IMR-90 (cell line): ENCODE results near the gene LUC7L. TPM values are rescaled to one million over a fixed set of nuclear protein-coding genes. Genes with fewer than 3 reads are reported as not detected.

Experiments used
- ATAC-seq: fragments of 200-7000 bp; cut with Tn5 transposase; 2 replicates; pipeline ENCODE4 v1.9.1; 2020; ENCODE audit warnings: low read depth, mild to moderate bottlenecking, moderate library complexity
- BruUV-seq: library from RNA; stranded (reverse); fragments of 400-500 nt; replicated peaks from 2 replicates; lab custom pipeline; 2021; lab: Mats Ljungman, UMichigan
- CTCF ChIA-PET: fragments of 300-600 bp; formaldehyde crosslinking; extraction: SDS; loops from one replicate; lab custom pipeline; 2021; ENCODE audit warnings: antibody characterized with exemption; lab: Yijun Ruan, JAX
- POLR2A ChIA-PET: fragments of 300-600 bp; sonication (Branson Sonifier 250); formaldehyde crosslinking; loops from one replicate; lab custom pipeline; 2022; ENCODE audit warnings: antibody characterized with exemption; ENCODE audit not compliant: unreplicated experiment; lab: Charles Lee
- DNase-seq: peaks from one replicate; pipeline ENCODE4 v3.0.0; 2013
- H2AFZ ChIP-seq: replicated peaks from 2 replicates; pipeline ENCODE3; 2013; ENCODE audit warnings: low read length, mild to moderate bottlenecking; ENCODE audit not compliant: poor library complexity
- H2AK5ac ChIP-seq: 2 replicates; pipeline ENCODE4 v1.6.1; 2013; ENCODE audit warnings: low read depth, low read length, inconsistent platforms
- H2AK9ac ChIP-seq: replicated peaks from 2 replicates; pipeline ENCODE3; 2013; ENCODE audit warnings: mild to moderate bottlenecking, low read depth, low read length, moderate library complexity; ENCODE audit not compliant: poor library complexity
- H2BK120ac ChIP-seq: 2 replicates; pipeline ENCODE4 v1.6.1; 2013; ENCODE audit warnings: low read depth, low read length, inconsistent platforms
- H2BK15ac ChIP-seq: 3 replicates; pipeline ENCODE4 v1.6.1; 2013; ENCODE audit warnings: low read depth, low read length, inconsistent platforms
- H2BK20ac ChIP-seq: 2 replicates; pipeline ENCODE4 v1.6.1; 2013; ENCODE audit warnings: low read depth, mild to moderate bottlenecking, inconsistent platforms, low read length, moderate library complexity
- H2BK5ac ChIP-seq: 2 replicates; pipeline ENCODE4 v1.6.1; 2013; ENCODE audit warnings: mild to moderate bottlenecking, low read depth, low read length, inconsistent platforms; ENCODE audit not compliant: poor library complexity, severe bottlenecking
- H3K14ac ChIP-seq: replicated peaks from 2 replicates; pipeline ENCODE4 v1.6.1; 2013; ENCODE audit warnings: low read depth, low read length, inconsistent platforms
- H3K18ac ChIP-seq: 2 replicates; pipeline ENCODE4 v1.6.1; 2013; ENCODE audit warnings: low read depth, low read length, control low read depth
- H3K23ac ChIP-seq: 2 replicates; pipeline ENCODE4 v1.6.1; 2013; ENCODE audit warnings: low read depth, low read length, inconsistent platforms
- H3K27ac ChIP-seq: 2 replicates; pipeline ENCODE4 v1.5.1; 2013; ENCODE audit warnings: mild to moderate bottlenecking, control low read depth, low read length; ENCODE audit not compliant: insufficient read depth
- H3K27me3 ChIP-seq: 2 replicates; pipeline ENCODE4 v1.6.1; 2013; ENCODE audit warnings: low read length; ENCODE audit not compliant: control insufficient read depth, insufficient read depth
- H3K36me3 ChIP-seq: 2 replicates; pipeline ENCODE4 v1.6.1; 2013; ENCODE audit warnings: low read length, mixed read lengths; ENCODE audit not compliant: control insufficient read depth, insufficient read depth
- H3K4ac ChIP-seq: 2 replicates; pipeline ENCODE4 v1.6.1; 2013; ENCODE audit warnings: low read depth, low read length, inconsistent platforms
- H3K4me1 ChIP-seq: 2 replicates; pipeline ENCODE4 v1.6.1; 2013; ENCODE audit warnings: low read length, mixed read lengths; ENCODE audit not compliant: control insufficient read depth, insufficient read depth
- H3K4me2 ChIP-seq: 2 replicates; pipeline ENCODE4 v1.6.1; 2013; ENCODE audit warnings: low read depth, mild to moderate bottlenecking, control low read depth, low read length, moderate library complexity
- H3K4me3 ChIP-seq: 2 replicates; pipeline ENCODE4 v1.5.1; 2013; ENCODE audit warnings: low read depth, mild to moderate bottlenecking, control low read depth, low read length, moderate library complexity; ENCODE audit not compliant: insufficient read depth
- H3K56ac ChIP-seq: 2 replicates; pipeline ENCODE4 v1.6.1; 2013; ENCODE audit warnings: low read length, inconsistent platforms; ENCODE audit not compliant: insufficient read depth; ENCODE audit errors: extremely low read depth
- H3K79me1 ChIP-seq, 2 experiments: 2 replicates each; pipeline ENCODE4 v1.6.1; 2013; ENCODE audit warnings: low read length in 2 of 2, inconsistent platforms in 1 of 2, low read depth in 1 of 2
- H3K9ac ChIP-seq: 2 replicates; pipeline ENCODE4 v1.6.1; 2013; ENCODE audit warnings: low read depth, low read length, control low read depth
- H3K9me1 ChIP-seq: 2 replicates; pipeline ENCODE4 v1.6.1; 2013; ENCODE audit warnings: low read length, inconsistent platforms; ENCODE audit not compliant: insufficient read depth
- H3K9me3 ChIP-seq: 2 replicates; pipeline ENCODE4 v1.6.1; 2013; ENCODE audit warnings: low read length; ENCODE audit not compliant: control insufficient read depth, insufficient read depth
- H4K20me1 ChIP-seq: 2 replicates; pipeline ENCODE4 v1.6.1; 2013; ENCODE audit warnings: low read length, inconsistent platforms; ENCODE audit not compliant: insufficient read depth
- H4K5ac ChIP-seq: 2 replicates; pipeline ENCODE4 v1.6.1; 2013; ENCODE audit warnings: mild to moderate bottlenecking, low read depth, low read length, control low read depth
- H4K8ac ChIP-seq, 2 experiments: 2 replicates each; pipeline ENCODE4 v1.6.1; 2013; ENCODE audit warnings: low read depth in 2 of 2, low read length in 2 of 2, control low read depth in 1 of 2, inconsistent platforms in 1 of 2
- H4K91ac ChIP-seq: 2 replicates; pipeline ENCODE4 v1.6.1; 2013; ENCODE audit warnings: low read depth, low read length, inconsistent platforms; ENCODE audit not compliant: insufficient read depth
- BHLHE40 ChIP-seq: fragments of 150-350 bp; IDR thresholded peaks from 2 replicates; pipeline ENCODE4 v1.6.1; 2016; ENCODE audit warnings: mild to moderate bottlenecking, low read depth, low read length
- CEBPB ChIP-seq: IDR thresholded peaks from 2 replicates; pipeline ENCODE4 v1.6.1; 2012; ENCODE audit warnings: low read depth, low read length, improper control_type of control experiment
- CHD1 ChIP-seq: IDR thresholded peaks from 2 replicates; pipeline ENCODE4 v1.6.1; 2012; ENCODE audit warnings: low read depth, low read length, improper control_type of control experiment
- ELK1 ChIP-seq: fragments of 150-350 bp; IDR thresholded peaks from 2 replicates; pipeline ENCODE4 v1.6.1; 2016; ENCODE audit warnings: low read depth, mild to moderate bottlenecking, low read length, moderate library complexity, borderline replicate concordance
- FOS ChIP-seq: fragments of 150-350 bp; IDR thresholded peaks from 2 replicates; pipeline ENCODE4 v1.6.1; 2016; ENCODE audit warnings: low read depth, low read length
- MAFK ChIP-seq: IDR thresholded peaks from 2 replicates; pipeline ENCODE4 v1.6.1; 2012; ENCODE audit warnings: low read depth, low read length, improper control_type of control experiment
- MAZ ChIP-seq: IDR thresholded peaks from 2 replicates; pipeline ENCODE4 v1.6.1; 2012; ENCODE audit warnings: low read depth, mild to moderate bottlenecking, low read length, improper control_type of control experiment, moderate library complexity, borderline replicate concordance
- MXI1 ChIP-seq: IDR thresholded peaks from 2 replicates; pipeline ENCODE4 v1.6.1; 2012; ENCODE audit warnings: low read depth, mild to moderate bottlenecking, low read length, moderate library complexity, borderline replicate concordance
- NFE2L2 ChIP-seq: fragments of 150-350 bp; IDR thresholded peaks from 2 replicates; pipeline ENCODE4 v1.6.1; 2016; ENCODE audit warnings: low read depth, mild to moderate bottlenecking, low read length
- POLR2A ChIP-seq: IDR thresholded peaks from 2 replicates; pipeline ENCODE4 v1.6.1; 2012; ENCODE audit warnings: mild to moderate bottlenecking, low read depth, low read length
- RAD21 ChIP-seq: IDR thresholded peaks from 2 replicates; pipeline ENCODE4 v1.6.1; 2012; ENCODE audit warnings: low read length, improper control_type of control experiment
- RCOR1 ChIP-seq: IDR thresholded peaks from 2 replicates; pipeline ENCODE4 v1.6.1; 2012; ENCODE audit warnings: mild to moderate bottlenecking, low read length, improper control_type of control experiment; ENCODE audit not compliant: insufficient replicate concordance
- RFX5 ChIP-seq: IDR thresholded peaks from 2 replicates; pipeline ENCODE4 v1.8.0; 2012; ENCODE audit warnings: low read depth, mild to moderate bottlenecking, low read length, moderate library complexity
- SMC3 ChIP-seq: fragments of 150-350 bp; IDR thresholded peaks from 2 replicates; pipeline ENCODE4 v1.6.1; 2016; ENCODE audit warnings: low read depth, mild to moderate bottlenecking, antibody characterized with exemption, low read length, moderate library complexity
- USF2 ChIP-seq: fragments of 150-350 bp; IDR thresholded peaks from 2 replicates; pipeline ENCODE4 v1.6.1; 2017; ENCODE audit warnings: mild to moderate bottlenecking, antibody characterized with exemption, low read length, low read depth
- WGBS, 2 experiments: methylation state at CpG; one replicate each; pipeline versions ENCODE4 v1.1.5 to v1.1.7; 2013; ENCODE audit warnings: missing lambda C conversion rate in 2 of 2; ENCODE audit not compliant: insufficient read length in 1 of 2; ENCODE audit errors: extremely low coverage in 2 of 2; 5-methylcytosine and 5-hydroxymethylcytosine counted together
- dilution Hi-C: fragments of 300-500 bp; cut with HindIII; formaldehyde crosslinking; loops from one replicate; pipeline ENCODE4 v1.14.3; 2018; ENCODE audit warnings: low sequenced_read_pairs; ENCODE audit not compliant: unreplicated experiment
- in situ Hi-C: fragments of 300-500 bp; cut with MboI; formaldehyde crosslinking; loops from 3 replicates; pipeline ENCODE4 v1.14.3; 2019; ENCODE audit warnings: low sequenced_read_pairs, inconsistent platforms, mixed read lengths
- intact Hi-C: fragments of 100-400 bp; cut with micrococcal nuclease; formaldehyde crosslinking; loops from 2 replicates; pipeline ENCODE4 v1.10.0; 2022
- polyA plus RNA-seq, 3 experiments: library from polyadenylated mRNA; depleted of rRNA; stranded (reverse); fragments of >200 nt; gene quantifications; 2 replicates each; pipeline ENCODE4 v1.2.3, GENCODE V29; 2012; ENCODE audit warnings: low replicate concordance in 1 of 3
- total RNA-seq: library from RNA; depleted of rRNA; stranded (reverse); fragments of >200 nt; gene quantifications from 2 replicates; pipeline ENCODE4 v1.2.3, GENCODE V29; 2012
- TF ChIP-seq, protein P1 (sequence below): conservative IDR thresholded peaks from 2 replicates; pipeline ENCODE4 v1.5.1; 2012; ENCODE audit warnings: mild to moderate bottlenecking, low read depth, low read length, improper control_type of control experiment

LUC7L gene
- total and polyA plus RNA-seq, 2 of the 4 experiments (the other 2 are of a cell fraction) = 21.5 to 55.6 TPM

- H2BK20ac ChIP-seq = no peak overlapping the region
- intact Hi-C loops = no loop called here
- peaks cover 12% of the 10 kb centered on the region; the same call in 1 of the 2 replicates for H4K20me1 ChIP-seq
- H3K4me3 ChIP-seq = no peak overlapping the region
- no peak overlapping the region for H3K9ac ChIP-seq
- H3K56ac ChIP-seq = no peak overlapping the region
- no peak for ATAC-seq
- POLR2A ChIA-PET = no interaction called here
- H3K27me3 ChIP-seq = no peaks in the 10 kb centered on the region
- H3K4ac ChIP-seq = no peak overlapping the region
- H2AFZ ChIP-seq = no peak overlapping the region
- DNase-seq = no peak
- H2BK5ac ChIP-seq = no peak overlapping the region
- H3K14ac ChIP-seq = no peak overlapping the region
- no TSS peak for BruUV-seq
- H3K4me1 ChIP-seq = no peaks in the 10 kb centered on the region; the same call in 1 of the 2 replicates
- in situ Hi-C loops = no loop called here
- no peak overlapping the region for H2BK120ac ChIP-seq
- no peak for TF ChIP-seq RFX5
- TF ChIP-seq, protein P1, sequence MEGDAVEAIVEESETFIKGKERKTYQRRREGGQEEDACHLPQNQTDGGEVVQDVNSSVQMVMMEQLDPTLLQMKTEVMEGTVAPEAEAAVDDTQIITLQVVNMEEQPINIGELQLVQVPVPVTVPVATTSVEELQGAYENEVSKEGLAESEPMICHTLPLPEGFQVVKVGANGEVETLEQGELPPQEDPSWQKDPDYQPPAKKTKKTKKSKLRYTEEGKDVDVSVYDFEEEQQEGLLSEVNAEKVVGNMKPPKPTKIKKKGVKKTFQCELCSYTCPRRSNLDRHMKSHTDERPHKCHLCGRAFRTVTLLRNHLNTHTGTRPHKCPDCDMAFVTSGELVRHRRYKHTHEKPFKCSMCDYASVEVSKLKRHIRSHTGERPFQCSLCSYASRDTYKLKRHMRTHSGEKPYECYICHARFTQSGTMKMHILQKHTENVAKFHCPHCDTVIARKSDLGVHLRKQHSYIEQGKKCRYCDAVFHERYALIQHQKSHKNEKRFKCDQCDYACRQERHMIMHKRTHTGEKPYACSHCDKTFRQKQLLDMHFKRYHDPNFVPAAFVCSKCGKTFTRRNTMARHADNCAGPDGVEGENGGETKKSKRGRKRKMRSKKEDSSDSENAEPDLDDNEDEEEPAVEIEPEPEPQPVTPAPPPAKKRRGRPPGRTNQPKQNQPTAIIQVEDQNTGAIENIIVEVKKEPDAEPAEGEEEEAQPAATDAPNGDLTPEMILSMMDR = no peak
- TF ChIP-seq RCOR1 = no peak
- no peak for TF ChIP-seq SMC3
- no peak for TF ChIP-seq CHD1
- TF ChIP-seq MXI1 = no peak
- no peak for TF ChIP-seq ELK1
- TF ChIP-seq NFE2L2 = no peak
- no peak for TF ChIP-seq BHLHE40
- TF ChIP-seq USF2 = no peak
- TF ChIP-seq CEBPB = no peak
- no peak for TF ChIP-seq FOS
- no peak for TF ChIP-seq MAFK
- no peak for TF ChIP-seq MAZ
- TF ChIP-seq RAD21 = no peak
- no peak for TF ChIP-seq POLR2A
- no peak overlapping the region for H3K4me2 ChIP-seq
- H3K18ac ChIP-seq = no peak overlapping the region
- peaks cover 24 to 29% of the 10 kb centered on the region in 2 experiments for H3K79me1 ChIP-seq
- H4K8ac ChIP-seq = no peak overlapping the region
- no peak overlapping the region; the same call in 1 of the 2 replicates for H4K91ac ChIP-seq
- H3K23ac ChIP-seq = no peak overlapping the region
- H4K5ac ChIP-seq = no peak overlapping the region
- H3K36me3 ChIP-seq = peaks cover 6% of the 10 kb centered on the region
- no peak overlapping the region for H2AK5ac ChIP-seq
- 0 out of 2 replicates have a peak, but pooled peaks cover 11% of the 10 kb centered on the region for H3K9me1 ChIP-seq
- CTCF ChIA-PET = no interaction called here
- no peaks in the 10 kb centered on the region for H3K9me3 ChIP-seq
- no peak overlapping the region for H2BK15ac ChIP-seq
- WGBS, 2 experiments = 93% methylated on average over 5 of the region's 9 CpGs; no CpG with 5 or more reads in 1 of the 2 experiments
- H3K27ac ChIP-seq = no peak overlapping the region
- dilution Hi-C loops = no loop called here
- H2AK9ac ChIP-seq = no peak overlapping the region
These were observed 15.9 kb upstream of the LUC7L start for GRCh38 chr16:245105-245504.
